ENCODE data around the gene KLHL29.

DNA sequence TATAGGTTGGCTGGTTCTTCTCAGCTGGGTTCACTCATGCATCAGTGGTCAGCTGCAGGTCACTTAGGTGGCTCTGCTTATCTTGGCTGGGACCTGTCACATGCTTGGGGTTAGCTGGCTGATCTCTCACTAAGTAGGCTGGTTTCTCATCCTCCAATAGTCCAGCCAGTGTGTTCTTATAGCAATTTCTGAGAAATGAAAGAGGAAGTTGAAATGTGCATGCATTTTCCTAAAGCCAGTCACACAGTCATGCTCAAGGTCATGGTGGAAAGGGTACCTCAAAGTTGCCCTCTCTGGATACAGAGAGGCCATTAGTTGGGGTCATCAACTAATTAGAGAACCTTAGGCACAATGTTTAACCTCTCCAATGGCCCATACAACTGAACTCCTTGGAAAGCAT lies 64.4 kb downstream of the KLHL29 start:
- TF ChIP-seq POLR2A (IDR thresholded peaks at IDR 0.05) = no peak
- TF ChIP-seq, protein P1, sequence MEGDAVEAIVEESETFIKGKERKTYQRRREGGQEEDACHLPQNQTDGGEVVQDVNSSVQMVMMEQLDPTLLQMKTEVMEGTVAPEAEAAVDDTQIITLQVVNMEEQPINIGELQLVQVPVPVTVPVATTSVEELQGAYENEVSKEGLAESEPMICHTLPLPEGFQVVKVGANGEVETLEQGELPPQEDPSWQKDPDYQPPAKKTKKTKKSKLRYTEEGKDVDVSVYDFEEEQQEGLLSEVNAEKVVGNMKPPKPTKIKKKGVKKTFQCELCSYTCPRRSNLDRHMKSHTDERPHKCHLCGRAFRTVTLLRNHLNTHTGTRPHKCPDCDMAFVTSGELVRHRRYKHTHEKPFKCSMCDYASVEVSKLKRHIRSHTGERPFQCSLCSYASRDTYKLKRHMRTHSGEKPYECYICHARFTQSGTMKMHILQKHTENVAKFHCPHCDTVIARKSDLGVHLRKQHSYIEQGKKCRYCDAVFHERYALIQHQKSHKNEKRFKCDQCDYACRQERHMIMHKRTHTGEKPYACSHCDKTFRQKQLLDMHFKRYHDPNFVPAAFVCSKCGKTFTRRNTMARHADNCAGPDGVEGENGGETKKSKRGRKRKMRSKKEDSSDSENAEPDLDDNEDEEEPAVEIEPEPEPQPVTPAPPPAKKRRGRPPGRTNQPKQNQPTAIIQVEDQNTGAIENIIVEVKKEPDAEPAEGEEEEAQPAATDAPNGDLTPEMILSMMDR (IDR thresholded peaks at IDR 0.05) = no peak
